Smooth muscle cell (in vitro differentiated cells): Measurements from ENCODE around the gene SETD3. TPM values are rescaled to one million over a fixed set of nuclear protein-coding genes. Genes with fewer than 3 reads are reported as not detected.

Experiments
- DNase-seq: peaks from one replicate; lab custom pipeline; 2025; ENCODE audit not compliant: unreplicated experiment; lab: John Stamatoyannopoulos, UW
- H2AFZ ChIP-seq: fragments of 200-600 bp; sonication (generic); 2 replicates; pipeline ENCODE4 v1.6.0; 2016; ENCODE audit warnings: antibody characterized with exemption, low read depth, mild to moderate bottlenecking
- H3F3A ChIP-seq: fragments of 200-600 bp; sonication (generic); 2 replicates; pipeline ENCODE4 v1.6.0; 2017; ENCODE audit warnings: antibody characterized with exemption, low read depth
- H3K27ac ChIP-seq: fragments of 200-600 bp; sonication (generic); 2 replicates; pipeline ENCODE4 v1.5.1; 2016; ENCODE audit warnings: low read depth, mild to moderate bottlenecking
- H3K27me3 ChIP-seq: fragments of 200-600 bp; sonication (generic); 2 replicates; pipeline ENCODE4 v1.6.1; 2016; ENCODE audit warnings: low read depth, mild to moderate bottlenecking
- H3K36me3 ChIP-seq: fragments of 200-600 bp; sonication (generic); 2 replicates; pipeline ENCODE4 v1.5.1; 2016; ENCODE audit warnings: low read depth
- H3K4me1 ChIP-seq: fragments of 200-600 bp; sonication (generic); 2 replicates; pipeline ENCODE4 v1.5.1; 2016; ENCODE audit warnings: low read depth
- H3K4me2 ChIP-seq: fragments of 200-600 bp; sonication (generic); 2 replicates; pipeline ENCODE4 v1.6.0; 2016; ENCODE audit warnings: mild to moderate bottlenecking
- H3K4me3 ChIP-seq: fragments of 200-600 bp; sonication (generic); 2 replicates; pipeline ENCODE4 v1.5.1; 2016; ENCODE audit warnings: mild to moderate bottlenecking
- H3K79me2 ChIP-seq: fragments of 200-600 bp; sonication (generic); 2 replicates; pipeline ENCODE4 v1.6.0; 2016; ENCODE audit warnings: low read depth, mild to moderate bottlenecking
- H3K9ac ChIP-seq: fragments of 200-600 bp; sonication (generic); 2 replicates; pipeline ENCODE4 v1.6.0; 2016; ENCODE audit warnings: low read depth
- H3K9me3 ChIP-seq: fragments of 200-600 bp; sonication (generic); replicated peaks from 2 replicates; pipeline ENCODE4 v1.5.1; 2016; ENCODE audit warnings: low read depth
- H4K20me1 ChIP-seq: fragments of 200-600 bp; sonication (generic); 2 replicates; pipeline ENCODE4 v1.6.0; 2016; ENCODE audit warnings: low read depth
- CTCF ChIP-seq: fragments of 200-600 bp; sonication (generic); IDR thresholded peaks from 2 replicates; pipeline ENCODE4 v1.5.1; 2017; ENCODE audit warnings: borderline replicate concordance, mild to moderate bottlenecking, antibody characterized with exemption; ENCODE audit not compliant: insufficient read depth, poor library complexity, severe bottlenecking
- WGBS: methylation state at CpG from one replicate; pipeline ENCODE4 v1.1.7; 2016; ENCODE audit warnings: low lambda C conversion rate; 5-methylcytosine and 5-hydroxymethylcytosine counted together
- polyA plus RNA-seq: library from polyadenylated mRNA; unstranded; fragments of >200 nt; fragmentation: Nextera tagmentation; extraction: Ambion mirVana; gene quantifications from 2 replicates; pipeline ENCODE4 v1.2.1, GENCODE V29; 2016
- total RNA-seq: library from RNA; depleted of rRNA; stranded (reverse); fragments of >200 nt; gene quantifications from 2 replicates; pipeline ENCODE4 v1.2.3, GENCODE V29; 2014

The SETD3 gene
- total and polyA plus RNA-seq, 2 experiments from 2014 or later, result 49.2 to 74.9 TPM

GRCh38 chr14:99426813-99427346, 53.8 kb downstream of the SETD3 start:
- no peaks in the 10 kb centered on the region for H3K9me3 ChIP-seq
- H2AFZ ChIP-seq, result no peak overlapping the region
- peak overlapping the region; percentile 74 for H3K9ac ChIP-seq
- no peaks in the 10 kb centered on the region for H3K36me3 ChIP-seq
- peaks cover 11% of the 10 kb centered on the region for H3F3A ChIP-seq
- no peaks in the 10 kb centered on the region for H4K20me1 ChIP-seq
- no peak for TF ChIP-seq CTCF
- H3K4me1 ChIP-seq, result peaks cover 25% of the 10 kb centered on the region
- peak overlapping the region; percentile 11 for H3K4me2 ChIP-seq
- H3K79me2 ChIP-seq, result peaks cover 57% of the 10 kb centered on the region
- H3K27ac ChIP-seq, result peak overlapping the region; percentile 96
- no peak for DNase-seq
- no peaks in the 10 kb centered on the region for H3K27me3 ChIP-seq
- 86% methylated on average over 12 of the region's 12 CpGs for WGBS
- H3K4me3 ChIP-seq, result no peak overlapping the region

- Histone ChIP-seq H3K9me3 (no peaks in the 10 kb centered on the region), H3F3A (peaks cover 11% of the 10 kb centered on the region), H3K27ac (peak overlapping the region; percentile 96), H2AFZ (no peak overlapping the region), H3K4me1 (peaks cover 23% of the 10 kb centered on the region), H3K27me3 (no peaks in the 10 kb centered on the region), H3K36me3 (no peaks in the 10 kb centered on the region), H3K4me2 (no peak overlapping the region), H3K79me2 (peaks cover 51% of the 10 kb centered on the region), H4K20me1 (no peaks in the 10 kb centered on the region), H3K4me3 (no peak overlapping the region), H3K9ac (peak overlapping the region; percentile 74)
- WGBS, result 97% methylated on average over 3 of the region's 3 CpGs
- no peak for DNase-seq
- TF ChIP-seq CTCF, result no peak
Measured at GRCh38 chr14:99426265-99426664, 54.4 kb downstream of the SETD3 start.

GRCh38 chr14:99425272-99425681, 55.4 kb downstream of the SETD3 start:
- DNase-seq, result no peak
- no peak overlapping the region for H3K9ac ChIP-seq
- no peaks in the 10 kb centered on the region for H4K20me1 ChIP-seq
- no peak overlapping the region for H2AFZ ChIP-seq
- peaks cover 23% of the 10 kb centered on the region for H3K4me1 ChIP-seq
- WGBS, result 94% methylated on average over 11 of the region's 11 CpGs
- H3K79me2 ChIP-seq, result peaks cover 42% of the 10 kb centered on the region
- no peaks in the 10 kb centered on the region for H3K9me3 ChIP-seq
- no peaks in the 10 kb centered on the region for H3K36me3 ChIP-seq
- H3K27ac ChIP-seq, result no peak overlapping the region
- no peaks in the 10 kb centered on the region for H3K27me3 ChIP-seq
- H3F3A ChIP-seq, result peaks cover 11% of the 10 kb centered on the region
- H3K4me2 ChIP-seq, result no peak overlapping the region
- H3K4me3 ChIP-seq, result no peak overlapping the region
- no peak for TF ChIP-seq CTCF

- Histone ChIP-seq H4K20me1 (no peaks in the 10 kb centered on the region), H3F3A (peaks cover 4% of the 10 kb centered on the region), H3K27me3 (no peaks in the 10 kb centered on the region), H3K27ac (peak overlapping the region; percentile 62), H3K4me2 (peak overlapping the region; percentile 26), H3K9me3 (no peaks in the 10 kb centered on the region), H2AFZ (no peak overlapping the region), H3K4me1 (peaks cover 23% of the 10 kb centered on the region), H3K9ac (peak overlapping the region; percentile 14), H3K36me3 (no peaks in the 10 kb centered on the region), H3K79me2 (peaks cover 43% of the 10 kb centered on the region), H3K4me3 (no peak overlapping the region)
- no peak for TF ChIP-seq CTCF
- 55% methylated on average over 5 of the region's 5 CpGs for WGBS
- no peak for DNase-seq
Measured at GRCh38 chr14:99424306-99424877, 56.3 kb downstream of the SETD3 start.
